ENCODE results near the gene PKD1L1.

Gene PKD1L1

GRCh38 chr7:47901542-47901941, 46.7 kb downstream of the PKD1L1 start:
- no peak for DNase-seq

DNA sequence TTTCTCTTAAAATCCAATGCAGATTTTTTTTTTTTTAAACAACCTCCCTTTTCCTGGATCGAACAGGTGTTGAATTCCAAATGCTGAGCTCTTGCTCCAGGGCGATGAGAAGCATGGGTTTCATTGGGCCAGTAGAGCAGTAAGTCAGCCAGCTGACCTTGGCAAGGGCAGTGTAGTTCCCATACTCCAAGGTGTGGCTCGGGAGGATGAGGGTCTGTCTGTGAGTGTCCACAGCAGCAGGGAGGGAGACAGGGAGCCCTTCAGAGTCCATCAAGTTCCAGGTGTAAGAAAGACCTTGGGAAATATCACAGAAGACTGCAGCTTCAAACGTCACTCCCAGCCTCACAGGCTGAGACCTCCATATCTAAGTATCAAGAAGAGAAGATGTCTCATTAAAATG, 50.4 kb downstream of the PKD1L1 start:
- no peak for DNase-seq

DNA sequence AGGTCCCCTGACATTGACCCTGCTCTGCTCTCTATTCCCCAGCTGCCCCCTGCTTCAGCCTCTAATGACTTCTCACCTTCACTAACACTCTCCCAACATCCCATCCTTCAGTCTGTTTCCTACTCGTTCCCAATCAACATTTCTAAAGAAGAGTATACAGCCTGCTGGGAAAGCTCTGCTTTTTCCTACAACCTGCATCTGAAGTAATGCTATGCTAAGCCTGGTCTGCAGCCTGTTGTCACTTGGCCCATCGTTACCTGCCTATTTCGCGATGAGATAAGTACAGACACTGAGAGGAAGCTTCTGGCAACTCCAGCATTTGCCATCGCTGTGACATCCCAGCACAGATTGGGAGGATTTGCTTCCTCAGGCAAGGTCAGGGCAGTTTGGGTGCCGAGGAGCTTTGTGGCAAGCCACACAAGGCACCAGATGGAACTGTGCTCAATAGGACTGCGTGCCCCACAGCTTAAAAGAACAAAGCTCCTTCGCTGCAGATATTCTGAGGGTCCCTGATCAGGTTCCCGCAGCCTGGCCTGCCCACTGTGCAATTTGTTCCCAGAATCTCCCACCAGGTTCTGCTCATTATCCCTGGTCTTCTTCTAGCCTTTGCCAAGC, 51.4 kb downstream of the PKD1L1 start:
- DNase-seq: no peak

GRCh38 chr7:47895026-47895425, 53.2 kb downstream of the PKD1L1 start:
- DNase-seq: no peak

DNA sequence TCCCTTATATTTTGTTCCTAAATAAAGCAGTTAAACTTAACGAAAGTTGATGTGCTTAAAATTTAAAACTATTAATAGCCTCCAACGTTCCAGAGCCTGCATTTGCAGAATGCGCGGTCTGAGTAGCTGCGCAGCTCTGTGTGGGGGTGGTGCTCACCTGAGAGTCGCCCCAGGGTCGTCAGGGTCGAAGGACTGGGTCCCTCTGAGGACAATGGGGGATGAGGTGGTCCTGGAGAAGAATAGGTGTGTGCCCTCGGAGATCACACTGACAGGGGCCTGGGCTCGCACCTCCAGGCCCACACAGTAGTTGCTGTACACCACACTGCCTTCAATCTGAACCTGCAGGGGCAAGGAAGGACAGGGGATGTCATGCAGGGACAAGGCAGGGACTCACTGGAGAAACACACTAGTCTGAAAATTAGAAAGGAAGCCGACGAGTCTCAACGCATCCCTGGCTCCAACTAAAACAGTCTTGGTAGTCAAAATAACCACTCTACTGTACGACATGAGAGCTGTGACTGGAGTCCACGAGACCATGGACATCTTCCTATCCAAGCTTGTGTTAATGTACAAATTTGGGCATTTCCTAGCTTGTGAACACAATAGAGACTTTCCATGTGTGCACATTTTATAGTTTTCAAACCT, 54.4 kb downstream of the PKD1L1 start:
- DNase-seq: no peak

DNA sequence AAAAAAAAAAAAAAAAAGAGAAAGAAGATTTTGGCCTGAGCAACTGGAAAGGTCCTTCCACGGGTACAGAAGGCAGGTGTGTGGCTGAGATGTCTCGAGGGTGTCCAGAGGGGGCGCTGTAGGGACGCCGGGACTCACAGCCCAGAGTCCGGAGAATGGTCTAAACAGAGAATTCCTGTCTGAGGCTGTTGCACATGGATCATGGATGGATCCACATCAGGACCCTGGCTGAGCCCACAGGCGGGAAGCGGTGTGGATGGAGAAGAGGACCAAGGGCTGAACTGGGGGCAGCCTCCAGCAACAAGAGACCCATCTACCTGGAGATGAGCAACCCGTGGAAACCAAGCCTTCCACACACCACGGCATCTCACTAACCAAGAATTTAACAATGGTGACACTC, 55.0 kb downstream of the PKD1L1 start:
- DNase-seq: no peak

DNA sequence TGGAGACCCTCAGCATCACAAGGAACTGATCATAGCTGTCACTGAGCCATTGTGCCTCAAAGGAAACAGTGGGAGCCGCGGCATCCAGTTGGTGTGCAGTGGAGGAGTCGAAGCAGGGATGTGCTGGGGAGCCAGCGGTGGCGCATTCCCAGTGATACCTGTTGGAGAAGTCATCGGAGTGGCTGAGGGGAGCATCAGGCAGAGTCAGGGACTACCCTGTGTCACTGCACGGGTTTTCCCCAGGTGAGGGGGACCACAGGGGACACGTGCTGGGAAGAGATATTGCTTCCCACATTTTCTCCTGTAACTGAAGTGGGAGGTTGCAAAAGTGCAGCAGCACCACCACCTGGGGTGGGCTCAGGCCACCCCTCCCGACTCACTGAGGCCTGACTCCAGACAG, 57.7 kb downstream of the PKD1L1 start:
- no peak for DNase-seq

DNA sequence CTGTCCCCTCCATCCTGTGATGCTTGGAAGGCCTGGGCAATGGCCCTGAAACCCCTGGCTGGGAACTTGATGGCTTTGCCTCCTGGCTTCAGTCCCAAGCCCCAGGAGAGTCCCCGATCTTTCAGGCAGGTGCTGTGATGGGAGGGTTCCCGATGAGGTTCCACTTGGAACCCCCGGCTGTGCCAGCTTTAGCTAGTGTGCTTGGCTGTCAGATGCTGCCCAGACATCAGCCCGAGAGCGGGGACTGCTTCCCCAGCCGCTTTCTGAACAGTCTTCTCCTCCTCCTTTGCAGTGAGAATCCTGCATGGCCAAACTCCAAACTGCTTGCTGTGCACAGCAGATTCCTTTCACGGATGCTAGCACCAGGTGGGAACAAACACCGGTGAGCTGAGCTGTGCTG, 58.1 kb downstream of the PKD1L1 start:
- DNase-seq: no peak

GRCh38 chr7:47889723-47890122, 58.5 kb downstream of the PKD1L1 start:
- DNase-seq: no peak

DNA sequence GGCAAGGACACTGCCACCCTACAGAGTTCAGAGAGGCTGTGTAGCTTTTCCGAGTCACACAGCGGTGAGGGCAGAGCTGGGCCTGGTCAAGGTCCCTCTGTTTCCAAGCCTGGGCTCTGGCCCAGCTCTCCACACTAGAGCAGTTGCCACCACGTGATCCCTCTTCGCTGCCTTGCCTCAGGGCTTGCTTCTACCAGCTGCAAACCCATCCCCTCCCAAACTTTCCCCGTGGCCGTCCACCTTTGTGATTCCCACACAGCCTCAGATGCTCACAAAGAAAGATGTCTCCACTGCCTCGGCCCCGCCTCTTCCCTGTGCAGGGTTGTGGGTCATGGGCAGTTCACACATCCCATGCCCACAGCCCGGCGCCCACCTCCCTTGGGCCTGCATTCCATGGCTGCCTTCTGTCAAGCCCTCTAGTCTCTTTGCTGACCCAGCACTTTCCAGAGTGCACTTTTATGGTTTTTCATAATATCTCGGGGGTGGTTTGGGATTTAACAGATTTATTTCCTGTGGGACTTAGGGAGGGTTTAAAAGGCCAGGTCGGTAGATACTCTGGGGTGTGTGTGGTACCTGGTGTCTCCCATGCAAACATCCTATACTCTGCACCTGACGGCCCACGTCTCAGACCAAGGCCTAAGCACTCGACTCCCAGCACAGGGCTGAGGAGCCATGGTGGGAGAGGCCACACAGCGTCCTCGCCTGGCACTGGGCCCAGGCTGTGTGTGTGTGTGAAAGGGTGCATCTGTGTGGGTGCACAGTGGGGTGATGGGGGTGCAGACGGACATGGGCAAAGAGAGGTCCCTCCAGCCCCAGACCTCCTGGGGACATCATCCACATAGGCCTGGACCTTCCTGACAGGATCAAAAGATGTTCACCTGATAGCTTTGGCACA, 59.6 kb downstream of the PKD1L1 start:
- no peak for DNase-seq

GRCh38 chr7:47887016-47887640, 61.1 kb downstream of the PKD1L1 start:
- no peak for DNase-seq

GRCh38 chr7:47885987-47886811, 62.1 kb downstream of the PKD1L1 start:
- DNase-seq: no peak

GRCh38 chr7:47885309-47885986, 62.8 kb downstream of the PKD1L1 start:
- DNase-seq: no peak

DNA sequence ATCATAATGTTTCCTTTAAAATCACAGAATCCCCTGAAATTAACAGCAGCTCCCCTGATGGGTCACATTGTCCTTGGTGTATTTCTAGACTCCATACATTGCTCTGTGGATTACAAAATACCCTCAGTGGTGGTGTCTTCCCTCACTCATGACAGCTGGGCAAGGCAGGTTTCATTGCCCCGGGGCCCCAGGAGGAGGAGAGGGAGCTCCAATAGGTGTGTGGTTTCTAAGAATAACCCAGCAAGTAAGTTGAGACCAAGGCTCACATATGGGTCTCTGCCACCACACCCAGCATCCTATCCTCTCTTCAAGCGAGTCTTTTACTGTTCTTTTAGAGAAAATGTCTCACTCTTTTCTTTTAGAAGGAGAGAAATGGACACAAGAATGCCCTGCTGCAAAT, 63.6 kb downstream of the PKD1L1 start:
- no peak for DNase-seq

- no peak for DNase-seq
Measured at GRCh38 chr7:47882635-47883034, 65.6 kb downstream of the PKD1L1 start.

- DNase-seq: no peak
Measured at GRCh38 chr7:47881256-47881655, 67.0 kb downstream of the PKD1L1 start.

GRCh38 chr7:47878662-47879061, 69.6 kb downstream of the PKD1L1 start:
- DNase-seq: no peak

GRCh38 chr7:47877336-47877735, 70.9 kb downstream of the PKD1L1 start:
- DNase-seq: no peak

- no peak for DNase-seq
Measured at GRCh38 chr7:47875998-47876744, 72.1 kb downstream of the PKD1L1 start.

- DNase-seq: no peak
Measured at GRCh38 chr7:47875406-47875805, 72.9 kb downstream of the PKD1L1 start.

DNA sequence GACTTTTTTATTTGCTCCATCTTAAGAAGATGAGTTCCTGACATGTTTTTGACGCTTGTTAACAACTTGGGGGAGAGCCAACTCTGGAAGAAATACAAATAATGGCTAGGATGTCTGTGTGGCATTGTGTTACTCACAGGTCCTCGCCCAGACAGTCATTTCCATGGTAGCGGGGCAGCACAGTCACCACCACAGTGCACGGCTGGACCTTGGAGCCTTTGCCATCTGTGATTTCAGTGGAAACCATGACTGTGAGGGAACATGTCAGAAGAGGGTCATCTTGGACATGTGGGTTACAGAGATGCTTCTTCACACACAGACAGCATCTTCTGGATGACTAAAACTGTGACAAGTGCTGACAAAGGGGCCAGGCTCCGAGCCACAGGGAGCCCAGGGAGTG, 74.5 kb downstream of the PKD1L1 start:
- DNase-seq: no peak
